Central memory CD4-positive, alpha-beta T cell (primary cell): ENCODE results near the gene MTHFD2L.
"Not testable (repeated sequence)": the region's sequence is repeated elsewhere in the genome, so short reads cannot be mapped to it uniquely, and the experiment has no call there.

Experiments
- DNase-seq: peaks from one replicate; pipeline ENCODE4 v3.0.0; 2022
- total RNA-seq, 3 experiments: gene quantifications; one replicate each; lab custom pipeline; 2026; lab: John Stamatoyannopoulos, UW

The MTHFD2L gene
- total RNA-seq: 10.6 to 15.0 (median 12.2) reads per million in 3 experiments

GRCh38 chr4:74157561-74158465 is at the start of gene MTHFD2L:
MTHFD2L (plus strand) TSS chr4:74158118; CDS start chr4:74158139, 21 bp downstream.
- DNase-seq: peak; percentile 71

DNA sequence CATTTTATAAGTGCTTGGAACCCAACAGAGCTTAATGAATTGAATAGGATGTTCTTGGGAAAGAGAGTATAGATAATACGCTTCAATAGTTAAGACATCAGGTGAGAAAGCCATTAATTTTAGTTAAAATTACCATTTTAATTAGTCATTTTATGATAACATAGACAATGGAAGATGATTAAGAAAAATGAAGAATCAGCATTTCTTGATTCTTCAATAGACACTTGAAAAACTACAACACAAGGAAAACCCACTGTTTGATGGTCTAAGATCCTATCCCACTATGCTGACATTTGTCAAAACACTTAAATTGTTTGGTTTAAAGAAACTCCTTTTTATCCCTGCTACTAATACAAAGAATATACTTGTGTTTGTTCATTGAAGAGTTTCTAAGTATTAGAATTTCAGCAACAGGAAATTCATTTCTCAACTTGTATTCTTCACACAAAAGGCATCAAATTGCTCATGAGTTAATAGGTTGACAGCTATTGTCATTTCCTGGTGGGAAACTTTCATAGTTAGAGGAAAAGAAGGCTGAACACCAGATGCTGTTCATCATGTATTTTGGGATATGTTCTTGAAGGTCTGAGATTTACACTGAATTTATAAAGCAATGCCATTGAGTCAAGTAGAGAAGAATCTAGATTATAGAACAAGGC is 49.3 kb upstream of the MTHFD2L start:
- no peak for DNase-seq

DNA sequence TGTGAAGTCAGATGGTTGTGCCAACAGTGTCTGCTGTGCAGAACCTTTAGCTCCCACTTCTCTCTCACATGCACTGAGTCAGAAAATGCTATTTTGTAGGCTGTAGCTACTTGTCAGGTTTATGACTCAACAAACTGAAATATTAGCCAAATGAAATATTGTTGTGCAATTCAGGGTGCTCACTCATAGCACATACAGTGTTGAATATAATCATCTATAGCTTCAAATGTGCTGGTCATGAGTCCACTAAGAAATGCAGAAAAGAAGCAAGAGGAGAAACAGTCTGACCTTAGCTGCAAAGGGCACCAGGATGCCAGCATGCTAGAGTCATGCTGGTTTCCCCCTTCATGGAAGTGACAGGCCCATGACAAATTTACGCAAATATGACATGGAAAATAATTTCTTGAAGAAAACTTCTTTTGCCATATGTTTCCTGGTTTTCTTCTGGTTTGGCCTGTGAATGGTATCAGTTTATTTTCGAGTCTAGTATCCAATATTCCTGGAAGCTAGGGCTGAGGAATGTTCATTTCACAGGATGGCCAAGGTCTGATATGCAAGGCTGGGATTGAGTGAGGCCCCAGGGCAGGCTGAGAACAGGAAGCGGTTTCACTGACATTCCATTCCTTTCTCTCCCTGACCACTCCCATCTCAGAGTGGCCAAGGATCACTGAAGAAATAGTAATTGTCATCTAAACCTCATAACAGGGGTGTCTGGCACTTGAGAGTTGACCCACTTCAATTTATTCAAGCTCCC is 48.6 kb upstream of the MTHFD2L start:
- DNase-seq: no peak

GRCh38 chr4:74109870-74110605 is 47.9 kb upstream of the MTHFD2L start:
- DNase-seq: no peak

DNA sequence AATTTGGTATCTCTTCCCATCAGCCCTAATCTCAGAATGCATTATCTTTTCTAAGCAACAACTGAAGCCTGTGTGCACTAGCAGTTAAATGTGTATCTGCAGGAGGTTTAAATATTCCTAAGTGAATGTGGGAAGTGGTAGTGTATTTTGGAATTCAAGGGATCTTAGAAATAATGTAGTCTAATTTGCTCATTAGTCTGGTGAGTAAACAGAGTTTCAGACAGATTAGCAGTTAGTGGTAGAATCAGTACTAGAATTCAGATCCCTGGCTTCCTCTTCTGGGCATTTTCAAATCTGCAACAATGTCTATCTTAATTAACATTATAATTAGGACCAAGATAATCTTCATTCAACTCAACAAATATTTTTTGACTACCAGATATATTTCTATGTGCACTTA is 47.2 kb upstream of the MTHFD2L start:
- no peak for DNase-seq

GRCh38 chr4:74111306-74111975 is 46.5 kb upstream of the MTHFD2L start:
- DNase-seq: no peak

DNA sequence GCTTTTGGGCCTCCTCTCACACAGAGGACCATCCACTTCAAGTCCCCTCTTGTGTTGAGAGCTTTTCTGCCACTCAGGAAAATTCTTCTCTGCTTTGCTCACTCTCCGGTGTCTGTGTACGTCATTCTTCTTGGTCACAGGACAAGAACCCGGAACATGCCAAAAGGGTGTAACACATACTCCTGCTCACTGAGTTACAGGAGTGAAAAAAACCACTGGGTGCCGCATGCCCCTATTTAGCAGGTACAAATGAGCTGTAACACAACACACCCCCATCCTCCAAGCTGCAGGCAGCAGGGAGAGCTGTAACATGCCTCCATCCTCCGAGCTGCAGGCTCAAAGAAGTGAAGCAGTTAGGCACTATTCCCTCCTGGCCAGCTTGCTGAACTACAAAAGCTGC is 45.9 kb upstream of the MTHFD2L start:
- no peak for DNase-seq

GRCh38 chr4:74112399-74113105 is 45.4 kb upstream of the MTHFD2L start:
- DNase-seq: no peak

- no peak for DNase-seq
Measured at GRCh38 chr4:74114234-74114633, 43.7 kb upstream of the MTHFD2L start.

- no peak for DNase-seq
Measured at GRCh38 chr4:74117024-74117534, 40.8 kb upstream of the MTHFD2L start.

DNA sequence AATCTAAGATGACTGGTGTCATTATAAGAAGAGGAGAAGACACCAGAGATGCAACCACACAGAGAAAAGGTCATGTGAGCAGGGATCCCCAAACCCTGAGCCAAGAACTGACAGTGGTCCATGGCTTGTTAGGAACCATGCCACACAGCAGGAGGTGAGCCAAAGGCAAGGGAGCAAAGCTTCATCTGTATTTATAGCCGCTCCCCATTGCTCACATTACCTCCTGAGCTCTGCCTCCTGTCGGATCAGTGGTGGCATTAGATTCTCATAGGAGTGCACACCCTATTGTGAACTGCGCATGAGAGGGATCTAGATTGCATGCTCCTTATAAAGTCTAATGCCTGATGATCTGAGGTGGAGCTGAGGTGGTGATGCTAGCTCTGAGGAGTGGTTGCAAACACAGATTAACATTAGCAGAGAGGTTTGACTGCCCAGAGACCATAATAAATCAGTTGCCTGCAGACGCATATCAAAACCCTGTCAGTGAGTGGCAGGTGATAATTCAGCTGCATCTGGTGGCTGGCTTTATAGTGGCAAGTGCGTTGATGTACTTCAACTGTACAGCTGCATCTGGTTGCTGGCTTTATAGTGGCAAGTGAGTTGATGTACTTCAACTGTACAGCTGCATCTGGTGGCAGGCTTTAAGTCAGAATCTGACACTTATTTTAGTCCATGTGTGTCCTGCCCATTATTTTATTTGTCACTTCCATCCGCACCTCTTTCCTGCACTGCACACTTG is 39.1 kb upstream of the MTHFD2L start:
- no peak for DNase-seq

DNA sequence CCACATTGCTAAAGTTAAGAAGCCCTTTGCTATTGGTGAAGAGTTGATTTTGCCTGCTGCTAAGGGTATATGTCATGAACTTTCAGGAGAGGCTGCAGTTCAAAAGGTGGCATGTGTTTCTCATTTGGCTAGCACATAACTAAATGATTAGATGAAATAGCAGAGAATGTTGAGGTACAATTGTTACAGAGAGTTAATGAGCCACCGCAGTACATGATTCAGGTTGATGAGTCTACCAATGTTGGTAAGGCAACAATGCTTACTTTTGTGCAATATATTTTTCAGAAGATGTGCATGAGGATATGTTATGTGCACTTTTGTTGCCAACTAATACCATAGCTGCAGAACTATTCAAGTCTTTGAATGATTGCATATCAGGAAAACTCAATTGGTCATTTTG is 37.8 kb upstream of the MTHFD2L start:
- no peak for DNase-seq

DNA sequence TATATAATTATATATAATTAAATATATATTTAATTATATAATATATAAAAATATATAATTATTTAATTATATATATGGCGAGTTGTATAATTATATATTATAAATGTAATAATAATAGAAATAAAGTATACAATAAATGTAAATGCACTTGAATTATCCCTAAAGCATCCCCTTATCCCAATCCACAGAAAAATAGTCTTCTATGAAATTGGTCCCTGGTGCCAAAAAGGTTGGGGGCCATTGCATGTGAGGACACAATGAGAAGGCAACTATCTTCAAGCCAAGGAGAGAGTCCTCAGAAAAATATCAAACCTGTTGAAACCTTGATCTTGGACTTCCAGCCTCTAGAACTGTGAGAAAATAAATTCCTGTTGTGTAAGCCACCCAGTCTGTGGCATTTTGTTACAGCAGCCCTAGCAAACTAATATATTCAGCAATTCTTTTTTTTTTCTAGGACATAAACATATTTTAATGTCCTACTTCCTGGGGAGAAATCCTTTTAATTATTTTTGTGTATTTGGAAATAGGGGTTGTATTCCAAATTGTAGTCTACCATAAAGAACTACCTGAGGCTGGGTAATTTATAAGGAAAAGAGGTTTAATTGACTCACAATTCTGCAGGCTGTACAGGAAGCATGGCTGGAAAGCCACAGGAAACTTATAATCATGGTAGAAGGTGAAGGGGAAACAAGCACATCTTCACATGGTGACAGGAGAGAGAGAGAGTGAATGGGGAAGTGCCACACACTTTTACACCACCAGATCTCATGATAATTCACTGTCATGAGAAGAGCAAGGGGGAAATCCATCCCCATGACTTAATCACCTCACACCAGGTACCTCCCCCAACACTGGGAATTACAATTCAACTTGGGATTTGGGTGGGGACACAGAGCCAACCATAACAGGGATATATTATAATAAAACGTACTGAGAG is 36.0 kb upstream of the MTHFD2L start:
- no peak for DNase-seq

- no peak for DNase-seq
Measured at GRCh38 chr4:74123065-74123728, 34.7 kb upstream of the MTHFD2L start.

DNA sequence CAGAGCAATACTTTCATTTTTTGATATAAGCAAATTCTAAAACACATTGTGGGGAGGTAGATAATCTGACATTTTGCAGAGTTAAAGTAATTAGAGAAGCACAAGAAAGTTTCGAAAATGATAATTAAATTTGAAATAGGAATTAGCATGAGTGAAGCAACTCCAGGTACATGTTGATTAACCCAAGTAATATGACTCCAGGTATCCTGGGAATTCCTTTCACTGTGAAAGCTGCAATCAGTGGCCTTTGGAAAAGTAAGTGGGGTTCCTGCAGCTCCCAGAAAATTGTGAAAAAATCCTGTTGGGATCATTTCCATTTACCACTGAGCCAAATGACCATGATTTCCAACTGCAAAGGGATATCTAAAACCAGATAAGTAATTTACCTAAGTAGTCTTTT is 32.9 kb upstream of the MTHFD2L start:
- DNase-seq: no peak

DNA sequence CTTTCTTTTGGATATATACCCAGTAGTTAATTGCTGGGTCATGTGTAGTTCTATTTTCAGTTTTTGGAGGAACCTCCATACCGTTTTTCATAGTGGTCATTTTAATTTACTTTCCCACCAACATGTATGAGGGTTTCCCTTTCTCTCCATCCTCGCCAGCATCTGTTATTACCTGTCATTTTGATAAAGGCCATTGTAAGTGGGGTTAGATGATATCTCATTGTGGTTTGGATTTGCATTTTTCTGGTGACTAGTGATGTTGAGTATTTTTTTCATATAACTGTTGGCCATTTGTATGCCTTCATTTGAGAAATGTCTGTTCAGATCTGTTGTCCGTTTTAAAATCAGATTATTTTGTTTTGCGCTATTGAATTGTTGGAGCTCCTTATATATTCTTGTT is 30.2 kb upstream of the MTHFD2L start:
- DNase-seq: no peak

- DNase-seq: not testable (repeated sequence)
Measured at GRCh38 chr4:74130843-74131242, 27.1 kb upstream of the MTHFD2L start.

- DNase-seq: not testable (repeated sequence)
Measured at GRCh38 chr4:74132188-74132587, 25.7 kb upstream of the MTHFD2L start.

DNA sequence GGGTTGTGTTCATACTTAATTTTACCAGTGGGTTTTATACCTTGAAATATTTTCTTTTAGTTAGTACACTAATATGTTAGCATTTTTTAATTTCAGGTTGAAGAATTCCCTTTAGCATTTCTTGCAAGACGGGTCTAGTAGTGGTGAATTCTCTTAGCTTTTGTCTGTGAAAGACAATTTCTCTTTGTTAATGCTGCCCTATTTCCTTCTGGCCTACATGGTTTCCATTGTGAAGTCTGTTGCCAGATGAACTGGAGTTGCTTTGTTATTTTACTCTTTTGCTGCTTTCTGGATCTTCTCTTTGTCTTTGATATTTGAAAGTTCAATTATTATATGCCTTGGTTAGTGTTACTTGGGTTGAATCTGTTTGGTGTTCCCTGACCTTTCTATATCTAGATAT is 25.0 kb upstream of the MTHFD2L start:
- DNase-seq: no peak
